CD14-positive monocyte (primary cell): ENCODE measurements around the gene CNTN5. TPM values are rescaled to one million over a fixed set of nuclear protein-coding genes. Genes with fewer than 3 reads are reported as not detected.

ENCODE experiments used
- DNase-seq, 3 donors: peaks; one replicate each; pipeline ENCODE4 v3.0.0-alpha.2; 2011 to 2022
- H2AFZ ChIP-seq: 2 replicates; pipeline ENCODE4 v1.6.0; 2012; ENCODE audit warnings: mild to moderate bottlenecking, low read depth, low read length, inconsistent platforms; ENCODE audit not compliant: insufficient read depth, poor library complexity, severe bottlenecking
- H3K27ac ChIP-seq, 2 donors: 1 replicate in 1 of 2; 2 replicates in 1 of 2; pipeline ENCODE4 v1.5.1; 2012 to 2013; ENCODE audit warnings: low read length in 2 of 2, control low read depth in 1 of 2, inconsistent platforms in 1 of 2, low read depth in 1 of 2, mild to moderate bottlenecking in 1 of 2
- H3K27me3 ChIP-seq, 2 donors: one replicate each; pipeline versions ENCODE4 v1.6.0 to v1.6.1; 2011 to 2013; ENCODE audit warnings: low read length in 2 of 2; ENCODE audit not compliant: control insufficient read depth in 2 of 2, insufficient read depth in 2 of 2
- H3K36me3 ChIP-seq, 2 donors: replicated peaks in 1 of 2; 1 replicate in 1 of 2; 2 replicates in 1 of 2; pipeline versions ENCODE4 v1.5.1 to v1.6.1; 2012 to 2013; ENCODE audit warnings: low read length in 2 of 2, control low read depth in 1 of 2, inconsistent platforms in 1 of 2, mild to moderate bottlenecking in 1 of 2; ENCODE audit not compliant: insufficient read depth in 2 of 2, control insufficient read depth in 1 of 2
- H3K4me1 ChIP-seq, 2 donors: 1 replicate in 1 of 2; 2 replicates in 1 of 2; pipeline versions ENCODE4 v1.5.1 to v1.6.1; 2012 to 2013; ENCODE audit warnings: low read length in 2 of 2, control low read depth in 1 of 2, inconsistent platforms in 1 of 2, mild to moderate bottlenecking in 1 of 2, moderate library complexity in 1 of 2; ENCODE audit not compliant: insufficient read depth in 2 of 2, control insufficient read depth in 1 of 2
- H3K4me2 ChIP-seq: replicated peaks from 2 replicates; pipeline ENCODE3; 2012; ENCODE audit warnings: low read length, moderate library complexity, mild to moderate bottlenecking; ENCODE audit not compliant: poor library complexity, severe bottlenecking; ENCODE audit errors: extremely low read depth
- H3K4me3 ChIP-seq, 3 experiments: fragments of 200-600 bp in 1 of 3; sonication (generic) in 1 of 3; replicated peaks in 1 of 3; 1 replicate in 2 of 3; 2 replicates in 1 of 3; pipeline ENCODE4 v1.5.1; 2011 to 2013; ENCODE audit warnings: low read length in 3 of 3, mild to moderate bottlenecking in 3 of 3, control low read depth in 2 of 3, low read depth in 2 of 3, inconsistent platforms in 1 of 3, moderate library complexity in 1 of 3
- H3K79me2 ChIP-seq: 2 replicates; pipeline ENCODE4 v1.6.0; 2012; ENCODE audit warnings: mild to moderate bottlenecking, control low read depth, inconsistent platforms, low read length, moderate library complexity; ENCODE audit not compliant: insufficient read depth
- H3K9ac ChIP-seq: 2 replicates; pipeline ENCODE4 v1.6.0; 2017; ENCODE audit warnings: low read length, mild to moderate bottlenecking; ENCODE audit not compliant: insufficient read depth, poor library complexity, severe bottlenecking
- H3K9me3 ChIP-seq, 2 donors: replicated peaks in 1 of 2; 1 replicate in 1 of 2; 2 replicates in 1 of 2; pipeline versions ENCODE4 v1.5.1 to v1.6.1; 2012 to 2013; ENCODE audit warnings: low read length in 2 of 2, control low read depth in 1 of 2; ENCODE audit not compliant: control insufficient read depth in 1 of 2, insufficient read depth in 1 of 2
- H4K20me1 ChIP-seq: 2 replicates; pipeline ENCODE4 v1.6.0; 2012; ENCODE audit warnings: mild to moderate bottlenecking, low read length, control low read depth, moderate library complexity; ENCODE audit not compliant: insufficient read depth
- H3K27ac Mint-ChIP-seq, 7 donors: one replicate each; pipeline ENCODE4 v1.8.0; 2020; ENCODE audit warnings: mild to moderate bottlenecking in 7 of 7, mixed read lengths in 7 of 7, moderate library complexity in 6 of 7, inconsistent platforms in 2 of 7
- H3K27me3 Mint-ChIP-seq, 3 donors: one replicate each; pipeline ENCODE4 v1.8.0; 2021 to 2022; ENCODE audit warnings: low read depth in 3 of 3, mild to moderate bottlenecking in 3 of 3, mixed read lengths in 3 of 3, moderate library complexity in 3 of 3, inconsistent platforms in 1 of 3
- H3K36me3 Mint-ChIP-seq, 2 donors: one replicate each; pipeline ENCODE4 v1.8.0; 2020; ENCODE audit warnings: mixed read lengths in 2 of 2, inconsistent platforms in 1 of 2, mild to moderate bottlenecking in 1 of 2
- H3K4me1 Mint-ChIP-seq: one replicate; pipeline ENCODE4 v1.8.0; 2020; ENCODE audit warnings: mild to moderate bottlenecking, mixed read lengths
- H3K4me3 Mint-ChIP-seq, 2 donors: one replicate each; pipeline ENCODE4 v1.8.0; 2020; ENCODE audit warnings: mild to moderate bottlenecking in 2 of 2, mixed read lengths in 2 of 2, moderate library complexity in 1 of 2
- H3K9me3 Mint-ChIP-seq, 7 donors: one replicate each; pipeline ENCODE4 v1.8.0; 2020 to 2022; ENCODE audit warnings: mixed read lengths in 7 of 7, mild to moderate bottlenecking in 6 of 7, moderate library complexity in 6 of 7, inconsistent platforms in 2 of 7
- CTCF ChIP-seq: fragments of 200-600 bp; IDR thresholded peaks from one replicate; pipeline ENCODE4 v1.8.0; 2022; ENCODE audit warnings: antibody characterized with exemption, mild to moderate bottlenecking
- WGBS: methylation state at CpG from one replicate; pipeline ENCODE4 v1.1.5; 2013; ENCODE audit warnings: missing lambda C conversion rate; ENCODE audit not compliant: insufficient coverage; 5-methylcytosine and 5-hydroxymethylcytosine counted together
- intact Hi-C, 2 donors: fragments of 100-400 bp; cut with micrococcal nuclease; formaldehyde crosslinking; loops; one replicate each; pipeline versions ENCODE4 v1.15.0 to v1.15.1; 2023
- polyA plus RNA-seq, 3 donors: library from polyadenylated mRNA; depleted of rRNA in 1 of 3; unstranded in 2 of 3; stranded (reverse) in 1 of 3; fragments of 300-500 nt in 2 of 3; fragments of >200 nt in 1 of 3; fragmentation: Illumina TruSeq in 2 of 3; gene quantifications; 1 replicate in 2 of 3; 2 replicates in 1 of 3; pipeline ENCODE4 v1.2.3, GENCODE V29; 2012 to 2021

CNTN5 gene
- polyA plus RNA-seq, 3 donors = not detected

GRCh38 chr11:99814021-99814420 is 793.3 kb downstream of the CNTN5 start:
- Mint-ChIP-seq H3K27ac (no peak overlapping the region), H3K4me1 (no peaks in the 10 kb centered on the region), H3K9me3 (peaks cover 0 to 6% (median 2%) of the 10 kb centered on the region in 7 donors), H3K4me3 (no peak overlapping the region), H3K36me3 (no peaks in the 10 kb centered on the region), H3K27me3 (no peaks in the 10 kb centered on the region)
- H3K9me3 ChIP-seq = no peaks in the 10 kb centered on the region
- H3K79me2 ChIP-seq = no peaks in the 10 kb centered on the region
- DNase-seq = no peak
- no peak overlapping the region for H2AFZ ChIP-seq
- intact Hi-C loops = no loop called here
- no peaks in the 10 kb centered on the region for H3K36me3 ChIP-seq
- no peak overlapping the region for H3K27ac ChIP-seq
- H4K20me1 ChIP-seq = no peaks in the 10 kb centered on the region
- H3K4me1 ChIP-seq = no peaks in the 10 kb centered on the region
- H3K9ac ChIP-seq = no peak overlapping the region
- no peaks in the 10 kb centered on the region for H3K27me3 ChIP-seq
- no peak overlapping the region for H3K4me3 ChIP-seq
- no peak for TF ChIP-seq CTCF
- H3K4me2 ChIP-seq = no peak overlapping the region
- no CpG with 5 or more reads among the region's 1 CpG for WGBS

- WGBS = no CpG with 5 or more reads among the region's 5 CpGs
- no peak overlapping the region for H3K9ac ChIP-seq
- H3K4me1 ChIP-seq = no peaks in the 10 kb centered on the region
- Mint-ChIP-seq H3K27ac (no peak overlapping the region), H3K27me3 (no peaks in the 10 kb centered on the region), H3K4me1 (no peaks in the 10 kb centered on the region), H3K4me3 (no peak overlapping the region), H3K9me3 (peaks cover 0 to 9% (median 2%) of the 10 kb centered on the region in 7 donors), H3K36me3 (no peaks in the 10 kb centered on the region)
- H3K27me3 ChIP-seq = no peaks in the 10 kb centered on the region
- no peaks in the 10 kb centered on the region for H4K20me1 ChIP-seq
- no peak overlapping the region for H3K27ac ChIP-seq
- DNase-seq = no peak
- H2AFZ ChIP-seq = no peak overlapping the region
- no peaks in the 10 kb centered on the region for H3K79me2 ChIP-seq
- H3K4me3 ChIP-seq = no peak overlapping the region
- TF ChIP-seq CTCF = no peak
- intact Hi-C loops = no loop called here
- H3K9me3 ChIP-seq = no peaks in the 10 kb centered on the region
- no peak overlapping the region for H3K4me2 ChIP-seq
- no peaks in the 10 kb centered on the region for H3K36me3 ChIP-seq
These were observed 794.0 kb downstream of the CNTN5 start for GRCh38 chr11:99814738-99815137.
